Hair follicle dermal papilla cell (primary cell): ENCODE data around the gene LRRC3C. TPM values are rescaled to one million over a fixed set of nuclear protein-coding genes. Genes with fewer than 3 reads are reported as not detected.

Source experiments
- total RNA-seq: library from RNA; depleted of rRNA; stranded (reverse); fragments of >200 nt; gene quantifications from 2 replicates; pipeline ENCODE4 v1.2.3, GENCODE V29; 2012

LRRC3C gene
- total RNA-seq = not detected in 2 replicates

GRCh38 chr17:39927101-39927928 lies at the start of gene LRRC3C, which contains the start of gene ORMDL3:
TSS of gene LRRC3C (plus strand) at chr17:39927732. CDS start at chr17:39941524, 13,792 bp downstream.
TSS of gene ORMDL3 (minus strand) at chr17:39927601. CDS start at chr17:39924203, 3,398 bp downstream.

GRCh38 chr17:39962642-39963220 lies 35.2 kb downstream of the LRRC3C start, which contains the start of gene GSDMA:
TSS of gene GSDMA (plus strand) at chr17:39963004. CDS start at chr17:39965688, 2,684 bp downstream.

GRCh38 chr17:39980351-39981206 lies 53.0 kb downstream of the LRRC3C start, which contains the start of gene PSMD3:
TSS of gene PSMD3 (plus strand) at chr17:39980807. CDS start at chr17:39980971, 164 bp downstream.

Other genes starting within 250 kb of the LRRC3C start
- gene PGAP3, start 239.7 kb upstream of the LRRC3C start, total RNA-seq = 14.9 and 17.1 TPM in 2 replicates
- gene ERBB2, start 227.7 kb upstream of the LRRC3C start, total RNA-seq = 49.1 and 56.8 TPM in 2 replicates
- gene MIEN1, start 197.2 kb upstream of the LRRC3C start, total RNA-seq = 16.2 and 22.3 TPM in 2 replicates
- 0.16 TPM in 1 of 2 replicates, not detected in the other for gene GRB7, start 189.8 kb upstream of the LRRC3C start, total RNA-seq
- gene IKZF3, start 63.4 kb upstream of the LRRC3C start, total RNA-seq = not detected in 2 replicates
- gene ZPBP2, start 59.5 kb upstream of the LRRC3C start, total RNA-seq = not detected in 2 replicates
- gene GSDMB, start 9.1 kb upstream of the LRRC3C start, total RNA-seq = 3.5 and 3.6 TPM in 2 replicates
- gene ORMDL3, start 131 bp upstream of the LRRC3C start, total RNA-seq = 39.1 and 44.0 TPM in 2 replicates
- gene GSDMA, start 35.3 kb downstream of the LRRC3C start, total RNA-seq = not detected in 2 replicates
- 105 and 115 TPM in 2 replicates for gene PSMD3, start 53.1 kb downstream of the LRRC3C start, total RNA-seq
- 1.2 and 1.9 TPM in 2 replicates for gene CSF3, start 87.7 kb downstream of the LRRC3C start, total RNA-seq
- 50.5 and 53.1 TPM in 2 replicates for gene MED24, start 126.7 kb downstream of the LRRC3C start, total RNA-seq
- 42.7 and 55.3 TPM in 2 replicates for gene THRA, start 135.2 kb downstream of the LRRC3C start, total RNA-seq
- gene NR1D1, start 172.9 kb downstream of the LRRC3C start, total RNA-seq = 3.6 and 3.9 TPM in 2 replicates
- 66.4 and 75.3 TPM in 2 replicates for gene MSL1, start 194.2 kb downstream of the LRRC3C start, total RNA-seq
- gene CASC3, start 212.8 kb downstream of the LRRC3C start, total RNA-seq = 43.8 and 52.4 TPM in 2 replicates
- gene RAPGEFL1, start 249.7 kb downstream of the LRRC3C start, total RNA-seq = 1.1 and 4.2 TPM in 2 replicates